Astrocyte of the cerebellum (primary cell): ENCODE measurements around the gene MGP.

ENCODE experiments used
- DNase-seq: peaks from one replicate; pipeline ENCODE4 v3.0.0-alpha.2; 2011; ENCODE audit warnings: low read depth
- H3K4me3 ChIP-seq: 2 replicates; pipeline ENCODE4 v1.5.1; 2011; ENCODE audit warnings: mild to moderate bottlenecking, low read depth, low read length, moderate library complexity
- in situ Hi-C: cut with HindIII; loops from 2 replicates; pipeline ENCODE4 v1.10.0; 2017; ENCODE audit warnings: low sequenced_read_pairs
- TF ChIP-seq, protein P1 (sequence below): IDR thresholded peaks from 2 replicates; pipeline ENCODE4 v1.5.1; 2012; ENCODE audit warnings: low read length, low read depth, moderate library complexity, mild to moderate bottlenecking; ENCODE audit errors: missing control alignments

MGP gene

DNA sequence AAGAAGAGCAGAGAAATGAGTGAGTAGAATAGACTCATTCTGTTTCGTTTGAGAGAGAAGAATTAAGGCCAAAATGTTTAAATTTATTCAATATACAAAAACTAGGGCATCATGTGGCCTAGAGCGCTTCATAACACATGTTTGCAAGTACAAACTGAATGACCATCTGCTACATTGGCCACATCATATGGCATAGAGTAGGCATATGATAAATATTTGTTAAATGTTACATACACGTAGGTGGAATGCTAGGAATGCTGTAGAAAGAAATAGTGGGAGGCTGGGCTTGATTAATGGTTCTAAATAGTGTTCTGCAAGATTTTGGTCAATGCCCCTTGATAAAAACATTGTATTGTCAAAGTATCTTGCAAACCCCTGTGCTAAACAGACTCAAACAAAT lies 10.8 kb downstream of the MGP start:
- H3K4me3 ChIP-seq: no peak overlapping the region
- TF ChIP-seq, protein P1, sequence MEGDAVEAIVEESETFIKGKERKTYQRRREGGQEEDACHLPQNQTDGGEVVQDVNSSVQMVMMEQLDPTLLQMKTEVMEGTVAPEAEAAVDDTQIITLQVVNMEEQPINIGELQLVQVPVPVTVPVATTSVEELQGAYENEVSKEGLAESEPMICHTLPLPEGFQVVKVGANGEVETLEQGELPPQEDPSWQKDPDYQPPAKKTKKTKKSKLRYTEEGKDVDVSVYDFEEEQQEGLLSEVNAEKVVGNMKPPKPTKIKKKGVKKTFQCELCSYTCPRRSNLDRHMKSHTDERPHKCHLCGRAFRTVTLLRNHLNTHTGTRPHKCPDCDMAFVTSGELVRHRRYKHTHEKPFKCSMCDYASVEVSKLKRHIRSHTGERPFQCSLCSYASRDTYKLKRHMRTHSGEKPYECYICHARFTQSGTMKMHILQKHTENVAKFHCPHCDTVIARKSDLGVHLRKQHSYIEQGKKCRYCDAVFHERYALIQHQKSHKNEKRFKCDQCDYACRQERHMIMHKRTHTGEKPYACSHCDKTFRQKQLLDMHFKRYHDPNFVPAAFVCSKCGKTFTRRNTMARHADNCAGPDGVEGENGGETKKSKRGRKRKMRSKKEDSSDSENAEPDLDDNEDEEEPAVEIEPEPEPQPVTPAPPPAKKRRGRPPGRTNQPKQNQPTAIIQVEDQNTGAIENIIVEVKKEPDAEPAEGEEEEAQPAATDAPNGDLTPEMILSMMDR: no peak
- DNase-seq: no peak
- in situ Hi-C loops: no loop called here

DNA sequence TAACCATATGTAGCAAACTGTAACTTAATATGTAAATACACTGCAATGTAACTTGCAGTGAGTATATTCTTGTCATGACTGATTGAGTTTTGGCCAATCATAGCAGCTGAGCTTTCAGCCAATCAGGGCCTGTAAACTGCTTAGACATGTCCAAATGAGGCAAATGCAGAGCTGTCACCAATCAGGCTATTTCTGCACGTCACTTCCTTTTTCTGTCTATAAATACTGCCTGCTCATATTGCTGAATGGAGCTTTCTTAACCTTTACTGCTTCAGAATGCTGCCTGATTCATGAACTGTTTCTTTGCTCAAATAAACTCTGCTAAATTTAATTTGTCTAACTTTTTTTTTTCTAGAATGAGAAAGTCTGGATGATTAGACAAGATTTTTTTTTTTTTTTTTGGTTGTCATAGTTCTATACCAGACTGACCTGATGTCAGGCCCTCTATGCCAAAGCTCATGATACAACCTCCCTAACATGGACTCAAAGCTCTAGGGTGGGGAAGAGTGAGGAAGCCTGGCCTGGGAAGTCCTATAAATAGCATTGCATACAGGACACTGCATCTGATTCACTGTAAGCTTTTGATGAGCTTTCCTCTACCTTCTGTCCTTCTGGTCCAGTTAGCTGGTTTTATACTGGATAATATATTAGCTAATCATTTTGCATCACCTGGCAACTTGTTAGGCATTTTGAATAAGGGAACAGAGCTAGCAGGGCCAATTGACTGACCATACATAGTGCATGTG lies 12.0 kb downstream of the MGP start:
- no peak overlapping the region for H3K4me3 ChIP-seq
- in situ Hi-C loops: no loop called here
- TF ChIP-seq, protein P1: no peak
- DNase-seq: no peak

DNA sequence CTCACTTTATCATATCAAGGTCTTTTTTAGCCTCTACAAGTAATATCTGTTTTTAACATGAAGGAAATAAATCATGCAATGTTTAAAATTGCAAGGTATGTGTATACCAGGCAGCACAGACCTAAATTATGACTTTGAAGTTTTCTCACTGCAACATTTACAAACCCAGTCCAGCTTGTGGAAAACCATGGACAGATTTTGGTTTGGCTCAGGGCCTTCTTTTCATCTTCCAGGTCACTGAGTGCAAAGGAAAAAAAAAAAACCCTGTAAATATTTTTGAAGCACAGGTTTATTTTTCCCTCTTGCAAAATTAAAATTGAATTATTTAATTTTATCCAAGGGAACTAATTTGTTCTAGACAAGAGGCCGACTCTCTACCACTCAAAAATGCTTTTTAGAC lies 13.8 kb downstream of the MGP start:
- TF ChIP-seq, protein P1: no peak
- in situ Hi-C loops: no loop called here
- DNase-seq: no peak
- no peak overlapping the region for H3K4me3 ChIP-seq

DNA sequence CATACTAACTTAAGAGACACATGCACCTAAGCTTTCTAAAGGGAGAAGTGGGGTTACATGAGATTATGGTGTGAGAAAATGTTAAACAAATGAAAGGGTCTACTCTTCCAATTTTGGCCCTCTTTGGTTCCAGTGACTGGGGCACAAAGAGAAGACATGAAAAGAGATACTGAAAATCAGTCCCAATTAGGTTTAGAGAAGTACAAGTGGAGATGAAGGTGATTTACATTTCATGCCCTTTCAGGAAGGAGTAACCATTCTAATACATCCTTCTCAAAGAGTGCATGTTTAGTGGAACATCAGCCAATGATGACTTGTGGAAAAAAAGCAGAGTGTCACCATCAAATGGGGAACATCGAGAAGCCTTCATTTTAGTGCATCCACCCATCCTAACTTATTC lies 14.4 kb downstream of the MGP start:
- in situ Hi-C loops: no loop called here
- no peak for DNase-seq
- TF ChIP-seq, protein P1: no peak
- H3K4me3 ChIP-seq: no peak overlapping the region

DNA sequence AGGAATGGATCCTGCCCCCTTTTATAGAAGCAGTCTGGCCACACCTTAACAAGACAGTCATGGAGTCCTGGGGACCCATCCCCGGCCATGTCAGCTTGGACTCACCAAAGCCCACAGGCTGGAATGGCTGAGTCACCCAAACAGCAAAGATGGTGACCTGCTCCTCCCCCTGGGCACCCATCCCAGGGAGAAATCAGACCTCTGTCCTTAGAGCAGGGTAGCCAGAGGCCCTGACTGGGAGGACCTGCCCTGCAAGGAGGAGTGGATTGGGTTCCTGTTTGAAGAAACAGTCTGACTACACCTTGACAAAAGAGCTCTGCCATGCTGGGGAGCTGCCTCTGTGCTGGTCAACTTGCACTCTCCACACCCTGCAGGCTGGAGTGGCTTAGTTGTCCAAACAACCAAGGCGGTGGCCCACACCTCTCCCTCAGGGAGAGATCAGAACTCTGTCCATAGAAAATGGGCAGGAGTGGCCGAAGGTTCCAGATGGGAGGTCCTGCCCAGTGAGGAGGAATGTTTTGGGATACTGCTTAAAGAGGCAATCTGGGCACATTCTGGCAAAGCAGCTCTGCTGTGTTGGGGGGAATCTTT lies 16.6 kb downstream of the MGP start:
- H3K4me3 ChIP-seq: no peak overlapping the region
- TF ChIP-seq, protein P1: no peak
- in situ Hi-C loops: no loop called here
- DNase-seq: no peak

DNA sequence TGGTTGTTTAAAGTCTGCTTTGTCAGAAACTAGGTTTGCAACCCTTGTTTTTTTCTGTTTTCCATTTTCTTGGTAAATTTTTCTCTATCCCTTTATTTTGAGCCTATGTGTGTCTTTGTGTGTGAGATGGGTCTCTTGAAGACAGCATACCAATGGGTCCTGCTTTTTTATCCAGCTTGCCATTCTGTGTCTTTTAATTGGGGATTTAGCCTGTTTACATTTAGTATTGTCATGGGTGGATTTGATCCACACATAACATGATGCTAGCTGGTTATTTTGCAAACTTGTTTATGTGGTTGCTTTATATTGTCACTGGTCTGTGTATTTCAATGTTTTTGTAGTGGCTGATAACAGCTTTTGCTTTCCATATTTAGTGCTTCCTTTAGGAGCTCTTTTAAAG lies 25.2 kb downstream of the MGP start:
- TF ChIP-seq, protein P1: no peak
- no peak for DNase-seq
- in situ Hi-C loops: no loop called here
- no peak overlapping the region for H3K4me3 ChIP-seq
